ENCODE measurements around the gene LGMN.
"Not testable (repeated sequence)": the region's sequence is repeated elsewhere in the genome, so short reads cannot be mapped to it uniquely, and the experiment has no call there.

DNA sequence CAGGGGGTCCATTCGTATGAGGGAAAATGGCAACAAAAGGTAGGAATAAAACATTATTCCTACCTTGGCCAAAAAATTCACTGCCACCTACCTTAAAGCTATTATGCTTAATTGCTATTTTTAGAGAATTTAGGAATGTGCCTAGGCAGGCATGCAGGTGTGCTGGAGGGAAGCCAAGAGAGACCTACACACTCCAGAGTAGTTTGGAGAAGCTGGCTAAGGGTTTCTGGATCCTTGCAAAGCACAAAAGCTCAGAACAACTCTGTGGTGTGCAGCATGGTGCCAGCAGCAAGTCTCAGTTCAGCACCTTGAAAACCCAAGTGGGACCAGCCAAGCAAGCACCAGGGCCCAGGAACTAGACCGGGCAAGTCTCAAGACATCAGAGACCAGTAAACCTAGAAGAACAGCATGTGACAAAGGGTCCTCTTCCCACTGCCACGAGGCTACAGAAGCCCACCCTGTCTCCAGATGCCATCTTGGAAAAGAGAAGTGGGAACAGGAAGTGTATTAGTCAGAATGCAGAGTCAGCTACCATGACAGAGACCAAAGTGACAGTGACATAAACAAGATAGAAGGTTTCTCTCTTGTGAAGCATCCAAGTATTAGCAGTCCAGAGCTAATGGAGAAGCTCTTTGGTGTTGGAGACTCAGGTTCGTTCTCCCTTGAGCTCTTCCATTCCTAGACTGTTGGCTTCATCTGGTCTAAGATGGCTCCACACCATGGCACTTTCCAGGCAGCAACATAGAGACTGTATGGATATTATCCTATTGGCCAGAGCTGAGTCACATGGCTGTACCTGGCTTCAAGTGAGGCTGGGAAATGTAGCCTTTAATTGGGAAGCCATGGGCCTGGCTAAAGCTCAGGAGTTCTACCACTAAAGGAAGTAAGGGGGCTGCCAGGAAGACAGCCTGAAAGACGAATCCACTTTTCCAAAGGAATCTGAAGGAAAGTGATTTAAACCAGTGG is 15.5 kb upstream of the LGMN start:
- not testable (repeated sequence) for TF ChIP-seq EZH2 (IDR thresholded peaks at IDR 0.05; ENCODE audit: borderline replicate concordance, insufficient read depth, low read depth, low read length, poor library complexity, severe bottlenecking)
- TF ChIP-seq, protein P1, sequence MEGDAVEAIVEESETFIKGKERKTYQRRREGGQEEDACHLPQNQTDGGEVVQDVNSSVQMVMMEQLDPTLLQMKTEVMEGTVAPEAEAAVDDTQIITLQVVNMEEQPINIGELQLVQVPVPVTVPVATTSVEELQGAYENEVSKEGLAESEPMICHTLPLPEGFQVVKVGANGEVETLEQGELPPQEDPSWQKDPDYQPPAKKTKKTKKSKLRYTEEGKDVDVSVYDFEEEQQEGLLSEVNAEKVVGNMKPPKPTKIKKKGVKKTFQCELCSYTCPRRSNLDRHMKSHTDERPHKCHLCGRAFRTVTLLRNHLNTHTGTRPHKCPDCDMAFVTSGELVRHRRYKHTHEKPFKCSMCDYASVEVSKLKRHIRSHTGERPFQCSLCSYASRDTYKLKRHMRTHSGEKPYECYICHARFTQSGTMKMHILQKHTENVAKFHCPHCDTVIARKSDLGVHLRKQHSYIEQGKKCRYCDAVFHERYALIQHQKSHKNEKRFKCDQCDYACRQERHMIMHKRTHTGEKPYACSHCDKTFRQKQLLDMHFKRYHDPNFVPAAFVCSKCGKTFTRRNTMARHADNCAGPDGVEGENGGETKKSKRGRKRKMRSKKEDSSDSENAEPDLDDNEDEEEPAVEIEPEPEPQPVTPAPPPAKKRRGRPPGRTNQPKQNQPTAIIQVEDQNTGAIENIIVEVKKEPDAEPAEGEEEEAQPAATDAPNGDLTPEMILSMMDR (IDR thresholded peaks at IDR 0.05), result not testable (repeated sequence)

All from B cell (primary cell).